ENCODE measurements around the gene TSPEAR. TPM values are rescaled to one million over a fixed set of nuclear protein-coding genes. Genes with fewer than 3 reads are reported as not detected.

Gene TSPEAR
- total RNA-seq, 2 experiments from 2014 or later, result not detected

DNA sequence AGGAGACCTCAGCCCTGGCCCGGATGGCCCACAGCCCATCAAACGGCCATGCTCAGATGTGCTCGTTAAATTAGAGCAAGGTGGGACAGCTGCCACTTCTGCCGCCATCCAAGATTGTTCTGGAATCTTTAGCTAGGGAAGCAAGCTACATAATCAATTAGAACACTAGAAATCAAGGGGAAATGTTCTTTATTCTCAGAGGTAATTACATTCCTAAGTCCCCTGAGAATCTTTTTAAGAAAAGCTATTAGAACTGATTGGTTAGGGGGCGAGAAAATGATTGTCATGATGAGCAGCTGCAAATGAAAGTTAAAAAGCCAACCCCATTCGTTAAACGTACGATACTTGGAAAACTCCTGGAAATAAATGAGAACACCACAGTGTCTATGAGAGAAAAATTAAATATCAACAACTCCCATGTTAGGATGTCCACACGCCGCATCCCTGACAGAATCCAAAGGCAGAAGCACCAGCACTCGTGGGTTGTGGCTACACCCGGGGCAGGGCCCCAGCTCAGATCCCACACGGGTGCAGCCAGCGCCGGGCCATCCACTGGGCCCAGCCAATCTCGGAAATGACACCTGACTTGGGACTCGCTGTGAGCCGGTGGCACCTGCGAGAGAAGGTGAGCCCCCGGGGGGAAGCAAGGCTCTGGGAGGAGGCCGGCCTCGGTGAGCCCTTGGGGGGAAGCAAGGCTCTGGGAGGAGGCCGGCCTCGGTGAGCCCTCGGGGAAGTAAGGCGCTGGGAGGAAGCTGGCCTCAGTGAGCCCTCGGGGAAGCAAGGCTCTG, 209.0 kb downstream of the TSPEAR start:
- Mint-ChIP-seq H3K9me3 (no peaks in the 10 kb centered on the region), H3K4me1 (ENCODE audit: low read depth) (peaks cover 7% of the 10 kb centered on the region), H3K4me3 (no peak overlapping the region), H3K36me3 (ENCODE audit: low read depth) (no peaks in the 10 kb centered on the region), H3K27me3 (ENCODE audit: low read depth) (no peaks in the 10 kb centered on the region), H3K27ac (no peak overlapping the region)
- no peak for DNase-seq
- intact Hi-C loops (cut with micrococcal nuclease), result no loop called here
- CTCF ChIA-PET, result interaction anchor here (0.6 to 1.5 kb wide), 6 partner anchors 9 to 240 kb away, joined by 3 to 6 read pairs (median 3); no protein-coding TSS in a partner anchor

DNA sequence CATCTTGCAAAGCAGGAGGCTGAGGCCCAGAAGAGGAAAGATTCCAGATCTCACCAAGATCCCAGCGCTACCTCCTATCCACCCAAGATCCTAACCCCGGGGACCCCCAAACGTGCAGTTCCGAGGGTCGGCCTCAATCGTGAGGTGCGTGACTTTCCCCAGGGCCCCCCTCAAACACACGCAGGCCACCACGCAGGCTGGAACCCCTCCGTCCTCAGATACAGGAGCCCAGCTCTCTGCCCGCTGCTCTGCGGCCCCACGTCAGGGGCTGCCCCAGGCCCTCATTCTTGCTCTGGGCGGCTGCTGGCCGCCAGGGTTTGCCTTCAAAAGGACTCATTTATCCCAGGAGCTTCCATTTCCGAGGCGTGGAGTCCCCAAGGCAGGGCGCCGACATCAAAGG, 211.3 kb downstream of the TSPEAR start:
- Mint-ChIP-seq H3K27ac (no peak overlapping the region), H3K9me3 (no peaks in the 10 kb centered on the region), H3K4me1 (ENCODE audit: low read depth) (peaks cover 7% of the 10 kb centered on the region), H3K4me3 (no peak overlapping the region), H3K36me3 (ENCODE audit: low read depth) (no peaks in the 10 kb centered on the region), H3K27me3 (ENCODE audit: low read depth) (peaks cover 2% of the 10 kb centered on the region)
- CTCF ChIA-PET, result no interaction called here
- intact Hi-C loops (cut with micrococcal nuclease), result no loop called here
- DNase-seq, result no peak

DNA sequence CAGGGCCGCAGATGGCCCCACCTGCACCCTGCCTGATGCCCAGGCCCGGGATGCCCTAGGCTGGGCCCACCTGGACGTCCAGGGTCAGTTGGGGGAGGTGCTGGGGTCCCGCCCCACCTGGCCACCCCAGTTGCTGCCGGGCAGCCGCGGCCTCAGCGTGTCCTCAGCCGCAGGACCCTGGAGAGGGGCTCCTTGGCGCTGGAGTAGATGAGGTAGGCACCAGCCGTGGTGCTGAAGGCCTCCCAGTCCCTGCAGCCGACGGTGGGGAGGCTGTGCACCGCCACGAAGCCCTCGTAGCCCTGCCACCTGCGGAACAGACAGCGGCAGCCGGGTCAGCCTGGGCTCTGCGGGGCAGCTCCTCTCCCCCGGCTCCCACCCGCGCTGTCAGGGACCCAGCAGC, 211.7 kb downstream of the TSPEAR start:
- peaks cover 2% of the 10 kb centered on the region for H3K27me3 Mint-ChIP-seq (ENCODE audit: low read depth)
- no peak for DNase-seq
- intact Hi-C loops (cut with micrococcal nuclease), result no loop called here

DNA sequence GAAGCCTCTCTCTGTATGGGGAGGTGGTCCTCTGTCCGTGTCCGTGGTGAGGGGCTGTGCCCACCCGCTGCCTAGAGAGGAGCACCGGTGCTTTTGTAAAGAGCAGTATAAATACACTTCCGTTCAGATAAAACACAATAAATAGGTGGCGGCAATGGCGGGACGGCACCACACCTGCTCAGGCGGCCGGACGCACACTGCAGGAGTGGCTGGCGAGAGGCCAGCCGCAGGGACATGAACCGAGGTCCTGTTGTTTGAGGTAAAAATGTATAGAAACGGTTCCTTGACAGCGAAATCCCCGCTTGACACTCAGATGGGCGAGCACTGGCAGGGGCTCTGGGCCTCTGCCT, 212.2 kb downstream of the TSPEAR start:
- no peaks in the 10 kb centered on the region for H3K36me3 Mint-ChIP-seq (ENCODE audit: low read depth)
- no peak for DNase-seq
- intact Hi-C loops (cut with micrococcal nuclease), result no loop called here
- H3K9me3 Mint-ChIP-seq, result no peaks in the 10 kb centered on the region
- no peak overlapping the region for H3K4me3 Mint-ChIP-seq
- H3K4me1 Mint-ChIP-seq (ENCODE audit: low read depth), result peaks cover 5% of the 10 kb centered on the region
- peaks cover 2% of the 10 kb centered on the region for H3K27me3 Mint-ChIP-seq (ENCODE audit: low read depth)
- CTCF ChIA-PET, result interaction anchor here (1.3 to 2.4 kb wide), 2 partner anchors 11 to 294 kb away, joined by 3 to 6 read pairs; no protein-coding TSS in a partner anchor
- no peak overlapping the region for H3K27ac Mint-ChIP-seq

More for the DNA sequence above, 211.7 kb downstream of the TSPEAR start:
- CTCF ChIA-PET, result interaction anchor here (2.4 kb wide), 1 partner anchor 11 kb away, joined by 6 read pairs; no protein-coding TSS in a partner anchor
- no peak overlapping the region for H3K4me3 Mint-ChIP-seq
- peaks cover 7% of the 10 kb centered on the region for H3K4me1 Mint-ChIP-seq (ENCODE audit: low read depth)
- H3K27ac Mint-ChIP-seq, result no peak overlapping the region
- H3K9me3 Mint-ChIP-seq, result no peaks in the 10 kb centered on the region
- H3K36me3 Mint-ChIP-seq (ENCODE audit: low read depth), result no peaks in the 10 kb centered on the region

DNA sequence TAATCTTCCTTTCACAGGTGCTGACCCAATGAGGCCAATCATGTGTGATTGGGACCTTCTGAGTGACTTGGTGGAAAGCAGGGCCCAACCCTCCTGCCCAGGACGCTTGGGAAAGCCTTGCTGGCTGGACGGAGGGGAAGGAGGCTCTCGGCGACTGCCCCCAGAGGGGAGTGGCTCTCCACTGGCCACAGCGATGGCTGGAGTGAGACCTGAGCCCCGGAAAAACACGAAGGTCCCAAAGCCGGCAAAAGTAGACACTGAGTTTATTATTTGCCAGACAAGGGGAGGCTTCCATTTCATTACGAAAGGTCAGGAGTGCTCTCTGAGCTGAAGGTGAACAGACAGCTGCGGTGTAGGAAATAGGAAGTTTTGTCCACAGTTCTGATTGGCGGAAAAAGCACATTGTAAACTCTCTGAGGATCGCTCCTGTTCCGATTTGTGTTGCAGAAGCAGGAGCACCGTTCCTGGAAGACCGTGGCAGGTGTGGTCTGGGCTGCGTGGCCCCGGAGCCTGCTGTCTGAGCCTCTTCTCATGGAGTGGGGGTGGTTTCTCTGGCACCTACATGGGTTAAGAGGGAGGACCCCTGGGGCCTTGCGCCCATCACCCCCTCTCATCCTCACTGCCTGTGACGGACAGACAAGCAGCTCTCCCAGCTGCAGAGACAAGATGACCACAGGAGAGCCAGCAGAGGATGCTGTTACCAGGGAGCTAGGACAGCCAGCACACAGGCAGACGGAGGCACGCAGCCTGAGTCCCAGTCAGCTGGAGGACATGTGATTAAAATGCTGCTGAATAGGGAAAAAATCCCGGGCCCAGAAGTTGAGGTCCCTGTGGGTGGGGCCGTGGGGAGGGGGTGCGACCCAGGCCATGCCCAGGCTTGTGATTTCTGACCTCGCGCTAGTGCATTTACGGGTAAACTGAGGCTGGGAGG, 212.8 kb downstream of the TSPEAR start:
- H3K27me3 Mint-ChIP-seq (ENCODE audit: low read depth), result peaks cover 2% of the 10 kb centered on the region
- CTCF ChIA-PET, result interaction anchor here (1.3 to 2.4 kb wide), 3 partner anchors 9 to 295 kb away, joined by 3 to 6 read pairs (median 3); no protein-coding TSS in a partner anchor
- no peaks in the 10 kb centered on the region for H3K4me1 Mint-ChIP-seq (ENCODE audit: low read depth)

DNA sequence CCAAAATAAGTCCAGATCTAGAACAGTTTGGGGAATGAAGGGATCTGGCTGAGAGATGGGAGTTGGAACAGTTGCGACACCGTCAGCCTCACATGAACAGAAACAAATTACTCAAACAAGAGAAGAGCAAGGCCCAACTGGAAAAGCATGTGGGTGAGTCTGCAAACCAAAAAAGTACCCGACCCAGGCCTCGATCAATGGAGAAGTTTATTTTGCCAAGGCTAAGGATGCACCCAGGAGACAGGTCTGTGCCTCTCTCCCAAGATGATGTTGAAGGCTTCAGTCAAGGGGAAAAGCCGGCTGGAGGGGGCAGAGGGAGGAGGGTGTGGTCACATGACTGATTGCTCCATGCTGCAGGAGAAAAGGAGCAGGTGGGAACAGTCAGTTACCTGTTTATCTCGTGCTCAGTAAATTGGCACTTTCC, 213.7 kb downstream of the TSPEAR start:
- Mint-ChIP-seq H3K27ac (no peak overlapping the region), H3K27me3 (ENCODE audit: low read depth) (peaks cover 5% of the 10 kb centered on the region), H3K9me3 (peaks cover 7% of the 10 kb centered on the region), H3K4me1 (ENCODE audit: low read depth) (no peaks in the 10 kb centered on the region), H3K4me3 (no peak overlapping the region), H3K36me3 (ENCODE audit: low read depth) (peaks cover 4% of the 10 kb centered on the region)
- intact Hi-C loops (cut with micrococcal nuclease), result no loop called here
- CTCF ChIA-PET, result interaction anchor here (1.3 to 2.4 kb wide), 4 partner anchors 8 to 296 kb away, joined by 3 to 6 read pairs (median 3); no protein-coding TSS in a partner anchor
- no peak for DNase-seq

More for the DNA sequence above, 212.8 kb downstream of the TSPEAR start:
- intact Hi-C loops (cut with micrococcal nuclease), result no loop called here
- H3K9me3 Mint-ChIP-seq, result no peaks in the 10 kb centered on the region
- no peak overlapping the region for H3K4me3 Mint-ChIP-seq
- H3K36me3 Mint-ChIP-seq (ENCODE audit: low read depth), result no peaks in the 10 kb centered on the region
- DNase-seq, result no peak
- no peak overlapping the region for H3K27ac Mint-ChIP-seq

DNA sequence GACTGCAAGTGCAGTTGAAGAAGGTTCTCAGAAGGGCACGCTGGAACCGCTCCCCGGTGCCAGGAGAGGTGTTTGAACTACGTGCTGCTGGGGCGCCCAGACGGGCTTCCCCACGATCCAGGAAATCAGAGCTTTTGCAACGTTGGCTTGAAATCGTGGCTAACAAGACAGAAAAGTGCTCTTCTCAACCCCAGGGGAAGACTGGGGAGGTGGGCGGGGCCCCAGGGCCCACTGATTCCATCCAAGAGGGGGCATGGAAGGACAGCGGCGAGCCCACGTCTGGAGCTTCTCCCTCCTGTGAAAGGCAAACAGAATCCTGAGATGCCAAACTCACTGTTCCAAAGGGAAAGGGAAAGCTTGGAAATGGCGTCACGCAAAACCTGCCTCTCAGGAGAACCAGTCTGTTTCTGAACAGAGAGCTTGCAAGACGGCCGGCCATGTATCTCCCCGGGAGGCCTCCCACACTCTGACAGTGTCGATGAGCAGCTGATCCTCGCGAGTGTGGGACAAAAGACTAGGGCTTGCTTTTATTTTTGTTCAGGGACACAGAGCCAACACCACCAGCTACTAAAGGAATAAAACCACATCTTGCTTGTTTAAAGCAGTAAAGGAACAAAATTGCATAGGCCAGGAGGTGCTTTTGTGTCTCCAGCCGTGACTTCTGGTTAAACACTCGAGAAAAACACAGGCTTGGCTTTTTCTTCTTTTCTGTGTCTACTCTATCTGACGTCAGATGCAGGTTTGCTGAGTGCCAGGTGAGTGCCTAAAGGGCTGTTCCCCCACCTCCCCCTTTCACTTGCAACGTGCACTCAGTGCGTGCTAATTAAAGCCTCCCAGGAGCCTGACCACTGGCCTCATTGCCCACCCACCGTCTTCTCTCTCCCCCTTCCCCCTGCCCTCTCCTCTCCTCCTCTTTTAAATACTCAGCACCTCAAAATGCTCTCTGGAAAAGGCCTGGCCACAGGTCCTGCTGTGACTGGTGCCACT, 214.5 kb downstream of the TSPEAR start:
- peaks cover 4% of the 10 kb centered on the region for H3K36me3 Mint-ChIP-seq (ENCODE audit: low read depth)
- no peaks in the 10 kb centered on the region for H3K4me1 Mint-ChIP-seq (ENCODE audit: low read depth)
- CTCF ChIA-PET, result interaction anchor here (0.6 to 1.5 kb wide), 2 partner anchors 297 to 641 kb away, joined by 3 read pairs; no protein-coding TSS in a partner anchor
- no peak for DNase-seq
- H3K9me3 Mint-ChIP-seq, result peaks cover 12% of the 10 kb centered on the region
- peaks cover 5% of the 10 kb centered on the region for H3K27me3 Mint-ChIP-seq (ENCODE audit: low read depth)
- H3K27ac Mint-ChIP-seq, result no peak overlapping the region
- intact Hi-C loops (cut with micrococcal nuclease), result no loop called here
- no peak overlapping the region for H3K4me3 Mint-ChIP-seq

DNA sequence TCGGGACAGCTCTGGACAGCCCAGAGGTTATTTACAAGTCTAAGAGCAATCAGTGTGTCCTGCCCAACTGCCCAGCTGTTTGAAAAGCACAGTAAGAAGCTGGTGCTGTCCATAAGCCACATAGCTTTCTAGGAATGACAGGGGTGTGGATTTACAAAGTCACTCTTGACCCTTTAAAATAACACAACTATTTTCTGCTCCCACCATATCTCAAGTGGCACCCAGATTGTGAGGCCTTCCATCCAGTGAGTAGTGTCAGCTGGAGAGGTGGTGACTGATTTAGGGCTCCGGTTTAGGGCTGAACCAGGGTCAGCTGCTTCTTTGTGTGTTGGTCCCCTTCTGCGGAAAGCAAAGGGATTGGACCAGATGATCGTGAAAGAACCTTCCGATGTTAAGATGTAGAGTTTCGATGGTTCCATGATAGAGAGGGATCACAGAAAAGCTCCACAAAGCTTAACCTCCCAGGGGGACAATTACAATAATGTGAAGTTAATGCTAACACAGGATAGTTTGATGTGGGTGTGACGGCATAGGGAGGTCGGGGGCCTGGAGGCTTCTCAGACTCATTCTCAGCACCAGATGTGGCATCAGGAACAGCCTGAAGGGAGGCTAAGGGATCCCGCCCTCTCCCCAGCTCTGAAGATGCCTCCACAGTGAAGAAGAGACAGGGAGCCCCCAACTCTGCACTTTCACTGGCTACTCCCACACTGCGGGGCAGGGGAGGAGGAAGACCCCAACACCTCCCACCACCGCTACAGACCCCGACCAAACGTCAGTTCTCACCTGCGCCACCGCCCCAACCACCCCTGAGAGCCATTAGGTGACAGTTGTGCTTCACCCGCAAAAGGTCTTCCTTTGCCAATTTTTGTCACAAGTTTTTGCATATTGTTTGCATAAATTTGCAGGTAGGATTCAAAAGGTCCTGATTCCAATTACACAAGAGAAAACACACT, 215.5 kb downstream of the TSPEAR start:
- H3K36me3 Mint-ChIP-seq (ENCODE audit: low read depth), result peaks cover 4% of the 10 kb centered on the region
- CTCF ChIA-PET, result interaction anchor here (0.9 kb wide), 1 partner anchor 15 kb away, joined by 3 read pairs; no protein-coding TSS in a partner anchor
- peaks cover 5% of the 10 kb centered on the region for H3K27me3 Mint-ChIP-seq (ENCODE audit: low read depth)
- H3K9me3 Mint-ChIP-seq, result peaks cover 12% of the 10 kb centered on the region
- no peak for DNase-seq
- intact Hi-C loops (cut with micrococcal nuclease), result no loop called here
- no peak overlapping the region for H3K4me3 Mint-ChIP-seq
- no peaks in the 10 kb centered on the region for H3K4me1 Mint-ChIP-seq (ENCODE audit: low read depth)
- H3K27ac Mint-ChIP-seq, result no peak overlapping the region

DNA sequence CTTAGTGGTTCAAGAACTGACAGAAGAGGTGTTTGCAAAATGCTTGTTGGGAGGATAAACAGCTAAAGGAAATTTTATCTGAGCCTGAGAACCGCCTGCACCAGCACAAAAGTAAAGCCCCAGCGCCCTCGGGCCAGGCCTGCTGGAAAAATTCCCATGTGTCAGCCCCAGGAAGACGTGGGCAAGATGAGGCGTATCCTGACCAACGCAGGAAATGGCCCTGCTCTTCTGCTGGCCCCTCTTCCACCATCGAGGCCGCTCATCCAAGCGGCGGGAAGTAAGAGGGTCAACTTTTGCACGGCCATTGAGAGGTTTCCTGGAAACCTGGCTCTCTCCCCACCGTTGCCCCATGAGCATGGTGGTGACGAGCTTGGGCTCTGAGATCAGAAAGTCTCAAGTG, 216.4 kb downstream of the TSPEAR start:
- H3K36me3 Mint-ChIP-seq (ENCODE audit: low read depth), result peaks cover 4% of the 10 kb centered on the region
- H3K27me3 Mint-ChIP-seq (ENCODE audit: low read depth), result peaks cover 5% of the 10 kb centered on the region
- DNase-seq, result no peak
- no peak overlapping the region for H3K27ac Mint-ChIP-seq
- no peak overlapping the region for H3K4me3 Mint-ChIP-seq
- peaks cover 12% of the 10 kb centered on the region for H3K9me3 Mint-ChIP-seq
- H3K4me1 Mint-ChIP-seq (ENCODE audit: low read depth), result no peaks in the 10 kb centered on the region
- CTCF ChIA-PET, result interaction anchor here (0.9 kb wide), 1 partner anchor 16 kb away, joined by 3 read pairs; no protein-coding TSS in a partner anchor
- intact Hi-C loops (cut with micrococcal nuclease), result no loop called here

DNA sequence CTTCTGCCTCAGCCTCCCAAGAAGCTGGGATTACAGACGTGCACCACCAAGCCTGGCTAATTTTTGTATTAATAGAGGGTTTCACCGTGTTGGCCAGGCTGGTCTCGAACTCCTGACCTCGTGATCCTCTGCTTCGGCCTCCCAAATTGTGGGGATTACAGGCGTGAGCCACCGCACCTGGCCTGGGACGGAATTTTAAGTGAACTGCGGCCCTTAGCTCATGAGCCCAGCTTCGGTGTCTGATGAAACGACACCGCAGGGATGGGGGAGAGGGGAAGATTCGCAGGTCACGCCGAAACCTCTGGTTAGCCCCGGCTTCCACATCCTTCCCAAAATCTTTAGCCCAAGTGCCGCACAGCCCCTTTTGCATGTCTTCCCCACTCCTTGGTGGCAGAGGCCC, 217.0 kb downstream of the TSPEAR start:
- Mint-ChIP-seq H3K4me3 (no peak overlapping the region), H3K4me1 (ENCODE audit: low read depth) (no peaks in the 10 kb centered on the region), H3K36me3 (ENCODE audit: low read depth) (peaks cover 4% of the 10 kb centered on the region), H3K9me3 (peaks cover 12% of the 10 kb centered on the region), H3K27me3 (ENCODE audit: low read depth) (peaks cover 5% of the 10 kb centered on the region), H3K27ac (no peak overlapping the region)
- DNase-seq, result no peak
- intact Hi-C loops (cut with micrococcal nuclease), result no loop called here
- CTCF ChIA-PET, result interaction anchor here (0.9 to 1.4 kb wide), 2 partner anchors 15 to 16 kb away, joined by 3 to 5 read pairs; no protein-coding TSS in a partner anchor

Measured in activated naive CD4-positive, alpha-beta T cell treated with anti-CD3 and anti-CD28 coated beads for 36 hours (primary cell).